Spleen (tissue), 11 donors: ENCODE data around the gene MADD. TPM values are rescaled to one million over a fixed set of nuclear protein-coding genes. Genes with fewer than 3 reads are reported as not detected.

Experiments
- DNase-seq: peaks from one replicate; pipeline ENCODE4 v3.0.0-alpha.2; 2020
- H3K27ac ChIP-seq, 8 donors: fragments of 200-600 bp; sonication (generic) in 7 of 8; 1 replicate in 4 of 8; 2 replicates in 4 of 8; pipeline versions ENCODE4 v1.5.0 to v1.8.0; 2016 to 2021; ENCODE audit warnings: inconsistent platforms in 4 of 8, mild to moderate bottlenecking in 4 of 8, moderate library complexity in 1 of 8
- H3K27me3 ChIP-seq, 7 donors: fragments of 200-600 bp; sonication (generic) in 6 of 7; replicated peaks in 1 of 7; 1 replicate in 4 of 7; 2 replicates in 3 of 7; pipeline versions ENCODE4 v1.5.0 to v1.8.0; 2016 to 2021; ENCODE audit warnings: inconsistent platforms in 3 of 7, mild to moderate bottlenecking in 1 of 7
- H3K36me3 ChIP-seq, 6 donors: fragments of 200-600 bp; sonication (generic) in 5 of 6; 1 replicate in 4 of 6; 2 replicates in 2 of 6; pipeline versions ENCODE4 v1.5.0 to v1.8.0; 2016 to 2021; ENCODE audit warnings: inconsistent platforms in 2 of 6
- H3K4me1 ChIP-seq, 6 donors: fragments of 200-600 bp; sonication (generic) in 5 of 6; 1 replicate in 3 of 6; 2 replicates in 3 of 6; pipeline versions ENCODE4 v1.5.0 to v1.8.0; 2016 to 2021; ENCODE audit warnings: inconsistent platforms in 3 of 6
- H3K4me3 ChIP-seq, 8 donors: fragments of 200-600 bp; sonication (generic) in 7 of 8; 1 replicate in 4 of 8; 2 replicates in 4 of 8; pipeline versions ENCODE4 v1.5.0 to v1.8.0; 2016 to 2021; ENCODE audit warnings: inconsistent platforms in 4 of 8, mild to moderate bottlenecking in 4 of 8, moderate library complexity in 2 of 8
- H3K9me3 ChIP-seq, 8 donors: fragments of 200-600 bp; sonication (generic) in 7 of 8; 1 replicate in 4 of 8; 2 replicates in 4 of 8; pipeline versions ENCODE4 v1.5.0 to v1.8.0; 2016 to 2021; ENCODE audit warnings: inconsistent platforms in 4 of 8
- CTCF ChIP-seq, 11 experiments: fragments of 200-600 bp in 7 of 11; fragments of 450-650 bp in 4 of 11; sonication (generic) in 4 of 11; IDR thresholded peaks in 8 of 11; conservative IDR thresholded peaks in 3 of 11; 1 replicate in 7 of 11; 2 replicates in 4 of 11; pipeline versions ENCODE4 v1.4.0 to v1.8.0; 2016 to 2021; ENCODE audit warnings: antibody characterized with exemption in 11 of 11, inconsistent platforms in 4 of 11, mild to moderate bottlenecking in 1 of 11
- POLR2A ChIP-seq, 3 donors: fragments of 450-650 bp; IDR thresholded peaks; one replicate each; pipeline ENCODE4 v1.5.1; 2017; ENCODE audit warnings: antibody characterized with exemption in 3 of 3, mild to moderate bottlenecking in 1 of 3
- POLR2AphosphoS5 ChIP-seq, 3 donors: sonication (generic); formaldehyde crosslinking; IDR thresholded peaks; one replicate each; pipeline ENCODE4 v1.5.1; 2017; ENCODE audit warnings: antibody characterized with exemption in 3 of 3
- WGBS, 5 donors: extraction: QIAGEN DNeasy Blood & Tissue Kit in 3 of 5; methylation state at CpG; one replicate each; pipeline versions ENCODE4 v1.1.5 to v1.1.7; 2013 to 2018; 5-methylcytosine and 5-hydroxymethylcytosine counted together
- intact Hi-C: fragments of 100-400 bp; cut with DNase I; formaldehyde crosslinking; loops from one replicate; pipeline ENCODE4 v1.15.0; 2023; ENCODE audit warnings: low total_unique reads
- polyA plus RNA-seq, 3 donors: library from polyadenylated mRNA; stranded (reverse); fragments of 200-250 nt; gene quantifications; one replicate each; pipeline ENCODE4 v1.2.1, GENCODE V29; 2013
- total RNA-seq, 7 donors: library from RNA; depleted of rRNA in 3 of 7; stranded (reverse); fragments of >200 nt in 3 of 7; fragmentation: NEBNext Ultra II Directional in 4 of 7; extraction: Animal tissue kit (Norgen Biotek cat#: 25700) in 4 of 7; gene quantifications; one replicate each; pipeline versions ENCODE4 v1.1.0 to v1.2.1, GENCODE V29; 2016 to 2021
- donor health status: healthy with polysubstance abuse.
- donor health status: DM: no; HTN: no; CAD: no; lungs with moderate emphysema.
- donor health status: DM: no; HTN: no; CAD: no.
- donor health status: Bipolar disorder and iron deficiency.
- donor health status: healthy.
- donor health status: DM: no; HTN: no; CAD: no.
- donor health status: DM: yes; HTN: yes; CAD: no.

The MADD gene
- total and polyA plus RNA-seq, 10 donors: 15.7 to 82.4 (median 63.3) TPM

GRCh38 chr11:47280099-47280498 is 10.2 kb downstream of the MADD start:
- Histone ChIP-seq H3K9me3 (no peaks in the 10 kb centered on the region), H3K27me3 (no peaks in the 10 kb centered on the region), H3K36me3 (peaks cover 0 to 100% (median 99%) of the 10 kb centered on the region in 6 donors), H3K27ac (no peak overlapping the region), H3K4me1 (no peaks in the 10 kb centered on the region), H3K4me3 (no peak overlapping the region)
- TF ChIP-seq CTCF (IDR thresholded peaks at IDR 0.05 in 8 of 11, conservative IDR thresholded peaks at IDR 0.05 in 3 of 11) (no peak), POLR2AphosphoS5 (IDR thresholded peaks at IDR 0.05) (no peak), POLR2A (IDR thresholded peaks at IDR 0.05) (no peak)
- no peak for DNase-seq
- intact Hi-C loops: no loop called here

GRCh38 chr11:47280860-47281259 is 10.9 kb downstream of the MADD start:
- Histone ChIP-seq H3K27me3 (no peaks in the 10 kb centered on the region), H3K4me3 (no peak overlapping the region), H3K27ac (no peak overlapping the region), H3K36me3 (peaks cover 0 to 100% (median 99%) of the 10 kb centered on the region in 6 donors), H3K9me3 (no peaks in the 10 kb centered on the region), H3K4me1 (no peaks in the 10 kb centered on the region)
- intact Hi-C loops: no loop called here
- 78 to 92% (median 87%) methylated on average over 5 of the region's 5 CpGs for WGBS, 5 donors
- no peak for TF ChIP-seq POLR2A (IDR thresholded peaks at IDR 0.05)
- TF ChIP-seq CTCF (IDR thresholded peaks at IDR 0.05 in 8 of 11, conservative IDR thresholded peaks at IDR 0.05 in 3 of 11): no peak
- no peak for TF ChIP-seq POLR2AphosphoS5 (IDR thresholded peaks at IDR 0.05)
- no peak for DNase-seq

GRCh38 chr11:47282462-47282861 is 12.5 kb downstream of the MADD start:
- H3K27me3 ChIP-seq: no peaks in the 10 kb centered on the region
- no peak for TF ChIP-seq POLR2AphosphoS5 (IDR thresholded peaks at IDR 0.05)
- TF ChIP-seq POLR2A (IDR thresholded peaks at IDR 0.05): no peak
- TF ChIP-seq CTCF (IDR thresholded peaks at IDR 0.05 in 8 of 11, conservative IDR thresholded peaks at IDR 0.05 in 3 of 11): no peak
- H3K9me3 ChIP-seq: no peaks in the 10 kb centered on the region
- no peak overlapping the region for H3K27ac ChIP-seq
- H3K36me3 ChIP-seq: peaks cover 0 to 100% (median 99%) of the 10 kb centered on the region in 6 donors
- H3K4me1 ChIP-seq: no peaks in the 10 kb centered on the region
- no peak for DNase-seq
- no peak overlapping the region for H3K4me3 ChIP-seq
- intact Hi-C loops: no loop called here
- WGBS, 5 donors: 93 to 98% (median 96%) methylated on average over 7 of the region's 7 CpGs

GRCh38 chr11:47284151-47284550 is 14.2 kb downstream of the MADD start:
- no peaks in the 10 kb centered on the region for H3K27me3 ChIP-seq
- DNase-seq: no peak
- TF ChIP-seq POLR2A (IDR thresholded peaks at IDR 0.05): no peak
- intact Hi-C loops: no loop called here
- H3K9me3 ChIP-seq: no peaks in the 10 kb centered on the region
- peaks cover 0 to 100% (median 99%) of the 10 kb centered on the region in 6 donors for H3K36me3 ChIP-seq
- no peaks in the 10 kb centered on the region for H3K4me1 ChIP-seq
- H3K27ac ChIP-seq: no peak overlapping the region
- no peak overlapping the region for H3K4me3 ChIP-seq
- WGBS, 5 donors: 93 to 100% (median 97%) methylated on average over 4 of the region's 4 CpGs
